Endothelial cell of umbilical vein (primary cell): Measurements from ENCODE around the gene ZNF317.

Experiments used
- EZH2 ChIP-seq: IDR thresholded peaks from 2 replicates; pipeline ENCODE4 v1.6.1; 2012; ENCODE audit warnings: borderline replicate concordance, low read depth, mild to moderate bottlenecking, moderate library complexity, low read length, inconsistent platforms; ENCODE audit not compliant: severe bottlenecking
- FOS ChIP-seq: IDR thresholded peaks from 2 replicates; pipeline ENCODE4 v1.6.1; 2011; ENCODE audit warnings: mild to moderate bottlenecking, low read length, moderate library complexity, borderline replicate concordance; ENCODE audit not compliant: insufficient read depth
- JUN ChIP-seq: IDR thresholded peaks from 2 replicates; pipeline ENCODE4 v1.6.1; 2011; ENCODE audit warnings: borderline replicate concordance, low read depth; ENCODE audit not compliant: insufficient read length, insufficient read depth
- MYC ChIP-seq: IDR thresholded peaks from one replicate; pipeline ENCODE4 v1.6.1; 2011; ENCODE audit warnings: mild to moderate bottlenecking, low read depth, low read length
- POLR2A ChIP-seq: IDR thresholded peaks from 2 replicates; pipeline ENCODE4 v1.6.1; 2012; ENCODE audit warnings: low read depth, mild to moderate bottlenecking, control low read depth, low read length
- POLR2AphosphoS5 ChIP-seq: IDR thresholded peaks from 2 replicates; pipeline ENCODE4 v1.6.1; 2012; ENCODE audit warnings: low read depth, mild to moderate bottlenecking, control low read depth, low read length, moderate library complexity; ENCODE audit not compliant: insufficient read depth
- TF ChIP-seq, protein P1 (sequence below), 2 donors: IDR thresholded peaks; 1 replicate in 1 of 2; 2 replicates in 1 of 2; pipeline ENCODE4 v1.5.1; 2011; ENCODE audit warnings: low read length in 2 of 2, mild to moderate bottlenecking in 2 of 2, moderate library complexity in 2 of 2, control low read depth in 1 of 2, inconsistent platforms in 1 of 2, low read depth in 1 of 2; ENCODE audit not compliant: insufficient read depth in 1 of 2; ENCODE audit errors: extremely low read depth in 1 of 2
- TF ChIP-seq, protein P2 (sequence below): IDR thresholded peaks from 2 replicates; pipeline ENCODE4 v1.6.1; 2011; ENCODE audit not compliant: insufficient read depth, insufficient read length

GRCh38 chr19:9150650-9151049 lies 10.5 kb downstream of the ZNF317 start:
- TF ChIP-seq, protein P1, sequence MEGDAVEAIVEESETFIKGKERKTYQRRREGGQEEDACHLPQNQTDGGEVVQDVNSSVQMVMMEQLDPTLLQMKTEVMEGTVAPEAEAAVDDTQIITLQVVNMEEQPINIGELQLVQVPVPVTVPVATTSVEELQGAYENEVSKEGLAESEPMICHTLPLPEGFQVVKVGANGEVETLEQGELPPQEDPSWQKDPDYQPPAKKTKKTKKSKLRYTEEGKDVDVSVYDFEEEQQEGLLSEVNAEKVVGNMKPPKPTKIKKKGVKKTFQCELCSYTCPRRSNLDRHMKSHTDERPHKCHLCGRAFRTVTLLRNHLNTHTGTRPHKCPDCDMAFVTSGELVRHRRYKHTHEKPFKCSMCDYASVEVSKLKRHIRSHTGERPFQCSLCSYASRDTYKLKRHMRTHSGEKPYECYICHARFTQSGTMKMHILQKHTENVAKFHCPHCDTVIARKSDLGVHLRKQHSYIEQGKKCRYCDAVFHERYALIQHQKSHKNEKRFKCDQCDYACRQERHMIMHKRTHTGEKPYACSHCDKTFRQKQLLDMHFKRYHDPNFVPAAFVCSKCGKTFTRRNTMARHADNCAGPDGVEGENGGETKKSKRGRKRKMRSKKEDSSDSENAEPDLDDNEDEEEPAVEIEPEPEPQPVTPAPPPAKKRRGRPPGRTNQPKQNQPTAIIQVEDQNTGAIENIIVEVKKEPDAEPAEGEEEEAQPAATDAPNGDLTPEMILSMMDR (IDR thresholded peaks at IDR 0.05; ENCODE audit: extremely low read depth in 1 of 2, insufficient read depth in 1 of 2, low read depth in 1 of 2, low read length in 2 of 2), result no peak
- no peak for TF ChIP-seq POLR2AphosphoS5
- TF ChIP-seq POLR2A, result no peak
- no peak for TF ChIP-seq EZH2
- TF ChIP-seq, protein P2, sequence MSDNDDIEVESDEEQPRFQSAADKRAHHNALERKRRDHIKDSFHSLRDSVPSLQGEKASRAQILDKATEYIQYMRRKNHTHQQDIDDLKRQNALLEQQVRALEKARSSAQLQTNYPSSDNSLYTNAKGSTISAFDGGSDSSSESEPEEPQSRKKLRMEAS, result no peak
- TF ChIP-seq FOS, result no peak
- no peak for TF ChIP-seq JUN
- TF ChIP-seq MYC, result no peak
